Esophagus (tissue), 2 donors: ENCODE measurements around the gene NUF2. TPM values are rescaled to one million over a fixed set of nuclear protein-coding genes. Genes with fewer than 3 reads are reported as not detected.

Source experiments
- H3K27ac ChIP-seq, 2 donors: one replicate each; pipeline ENCODE4 v1.5.1; 2013; ENCODE audit warnings: low read depth in 2 of 2, mild to moderate bottlenecking in 2 of 2, inconsistent platforms in 1 of 2, low read length in 1 of 2, moderate library complexity in 1 of 2
- H3K27me3 ChIP-seq, 2 donors: one replicate each; pipeline ENCODE4 v1.6.1; 2013; ENCODE audit warnings: low read length in 2 of 2, control low read depth in 1 of 2, mild to moderate bottlenecking in 1 of 2; ENCODE audit not compliant: insufficient read depth in 2 of 2, control insufficient read depth in 1 of 2
- H3K36me3 ChIP-seq, 2 donors: one replicate each; pipeline ENCODE4 v1.6.1; 2013; ENCODE audit warnings: low read length in 1 of 2; ENCODE audit not compliant: control insufficient read depth in 2 of 2, insufficient read depth in 2 of 2
- H3K4me1 ChIP-seq, 2 donors: one replicate each; pipeline ENCODE4 v1.6.1; 2013; ENCODE audit warnings: low read length in 1 of 2; ENCODE audit not compliant: control insufficient read depth in 2 of 2, insufficient read depth in 2 of 2
- H3K4me3 ChIP-seq, 2 donors: one replicate each; pipeline ENCODE4 v1.5.1; 2013; ENCODE audit warnings: low read length in 2 of 2, mild to moderate bottlenecking in 2 of 2, low read depth in 1 of 2, moderate library complexity in 1 of 2
- H3K9me3 ChIP-seq, 2 donors: one replicate each; pipeline ENCODE4 v1.6.1; 2013; ENCODE audit warnings: mild to moderate bottlenecking in 2 of 2, low read depth in 1 of 2, low read length in 1 of 2, moderate library complexity in 1 of 2; ENCODE audit not compliant: control insufficient read depth in 2 of 2, insufficient read depth in 1 of 2
- WGBS, 2 donors: extraction: QIAGEN DNeasy Blood & Tissue Kit; methylation state at CpG; one replicate each; pipeline ENCODE4 v1.1.7; 2013; 5-methylcytosine and 5-hydroxymethylcytosine counted together
- polyA plus RNA-seq, 2 donors: library from polyadenylated mRNA; stranded (reverse); fragments of 200-250 nt; gene quantifications; one replicate each; pipeline ENCODE4 v1.2.3, GENCODE V29; 2013
- donor health status: healthy with polysubstance abuse.
- donor health status: Bipolar disorder and iron deficiency.

NUF2 gene
- polyA plus RNA-seq, 2 donors = 8.3 to 9.5 TPM

DNA sequence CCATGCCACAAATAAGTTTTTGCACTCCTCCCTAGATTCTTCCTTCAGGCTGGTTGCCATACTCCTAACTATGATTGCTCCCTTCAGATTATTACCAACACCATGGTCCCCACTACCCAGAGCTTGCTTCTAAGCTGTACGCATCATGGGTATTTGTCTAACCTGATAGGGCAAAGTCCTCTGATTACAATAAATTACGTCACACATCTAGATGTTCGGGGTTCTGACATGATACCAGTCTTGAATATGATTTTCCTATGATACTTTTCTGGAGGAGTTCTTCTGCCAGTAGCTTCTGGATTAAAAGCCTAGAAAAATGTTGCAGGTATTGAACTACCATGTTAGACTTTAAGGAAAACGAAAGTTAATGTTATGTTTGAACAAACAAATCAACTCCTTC is 67.2 kb downstream of the NUF2 start:
- Histone ChIP-seq H3K36me3 (no peaks in the 10 kb centered on the region), H3K4me1 (no peaks in the 10 kb centered on the region), H3K4me3 (no peak overlapping the region), H3K27ac (no peak overlapping the region), H3K9me3 (no peaks in the 10 kb centered on the region), H3K27me3 (no peaks in the 10 kb centered on the region)
- WGBS, 2 donors = 69 to 84% methylated on average over 4 of the region's 4 CpGs

DNA sequence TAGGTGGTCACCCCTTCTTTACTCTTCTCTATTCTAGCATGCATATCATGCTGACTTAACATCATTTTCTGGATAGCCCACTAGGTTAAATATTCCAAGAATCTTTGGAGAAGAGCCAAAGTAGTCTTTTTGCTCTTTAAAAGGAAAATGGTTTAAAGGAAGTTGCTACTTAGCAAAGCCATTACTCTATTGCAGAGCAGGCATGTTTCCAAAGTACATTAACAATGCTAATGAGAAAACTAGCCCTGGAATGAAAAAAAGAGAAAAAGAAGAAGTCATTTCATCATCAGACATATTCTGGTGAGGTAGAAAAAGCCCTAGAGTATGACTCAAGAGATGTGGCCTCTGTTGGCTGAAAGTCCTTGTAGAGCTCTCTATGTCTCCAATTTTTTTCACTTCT is 74.0 kb downstream of the NUF2 start:
- no peak overlapping the region for H3K27ac ChIP-seq
- no peaks in the 10 kb centered on the region for H3K27me3 ChIP-seq
- H3K4me3 ChIP-seq = no peak overlapping the region
- no peaks in the 10 kb centered on the region for H3K9me3 ChIP-seq
- H3K36me3 ChIP-seq = no peaks in the 10 kb centered on the region
- no peaks in the 10 kb centered on the region for H3K4me1 ChIP-seq

DNA sequence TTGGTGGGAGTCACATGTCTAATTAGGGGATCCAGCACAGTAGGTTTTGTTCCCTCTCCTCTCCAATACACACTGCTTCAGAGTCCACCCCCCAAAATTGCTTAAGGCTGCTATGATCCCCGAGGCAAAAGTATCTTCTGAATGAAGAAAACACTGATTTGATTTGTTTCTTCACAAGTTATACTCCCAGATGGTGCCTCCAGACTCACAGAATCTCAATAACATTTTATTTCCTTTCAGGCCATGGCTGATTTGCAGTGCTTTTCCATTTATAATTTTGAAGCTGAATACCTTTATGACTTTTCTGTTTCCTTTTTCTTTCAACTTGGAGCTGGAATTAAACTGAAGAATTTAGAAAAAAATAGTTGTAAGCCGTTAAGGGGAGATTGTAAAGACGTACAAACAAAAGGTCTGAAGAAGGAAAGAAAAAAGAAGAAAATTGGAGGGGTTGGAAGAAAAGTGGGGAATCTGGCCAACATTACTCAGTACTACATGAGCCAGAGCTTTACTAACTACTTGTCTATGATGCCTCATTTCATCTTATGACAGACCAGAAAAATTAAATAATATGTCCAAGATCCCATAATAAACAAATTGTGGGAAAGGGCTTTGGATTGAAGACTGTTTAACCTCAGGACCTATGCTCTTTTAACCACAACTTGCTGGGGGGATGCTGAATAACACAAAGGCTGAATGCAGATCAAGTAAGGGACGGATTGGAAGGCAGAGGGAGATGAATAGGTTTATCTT is 75.9 kb downstream of the NUF2 start:
- Histone ChIP-seq H3K27ac (no peak overlapping the region), H3K27me3 (no peaks in the 10 kb centered on the region), H3K36me3 (no peaks in the 10 kb centered on the region), H3K4me1 (no peaks in the 10 kb centered on the region), H3K9me3 (no peaks in the 10 kb centered on the region), H3K4me3 (no peak overlapping the region)
- WGBS, 2 donors = 34 to 49% methylated on average over 4 of the region's 4 CpGs

DNA sequence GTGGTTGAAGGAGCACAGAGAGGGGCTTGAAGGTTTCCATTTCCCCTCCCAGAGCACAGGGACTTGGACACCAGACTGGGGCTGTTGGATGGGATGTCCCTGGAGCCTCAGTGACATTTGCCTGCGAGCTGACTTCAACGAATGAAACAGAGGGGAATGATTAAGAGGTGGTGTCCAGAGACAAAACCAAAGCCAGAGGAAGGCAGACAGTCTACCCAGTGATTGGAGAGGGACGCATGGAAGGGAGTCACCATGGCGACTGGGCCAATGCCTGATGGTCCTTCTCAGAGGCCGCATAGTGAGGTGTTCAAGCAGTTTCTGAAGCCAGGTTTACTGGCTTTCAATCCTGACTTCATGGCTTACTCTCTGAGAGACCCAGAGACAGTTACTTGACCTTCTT is 77.2 kb downstream of the NUF2 start:
- Histone ChIP-seq H3K9me3 (no peaks in the 10 kb centered on the region), H3K27ac (no peak overlapping the region), H3K4me1 (no peaks in the 10 kb centered on the region), H3K36me3 (no peaks in the 10 kb centered on the region), H3K4me3 (no peak overlapping the region), H3K27me3 (no peaks in the 10 kb centered on the region)
- whole genome bisulfite sequencing, 2 donors = 90 to 92% methylated on average over 5 of the region's 5 CpGs

DNA sequence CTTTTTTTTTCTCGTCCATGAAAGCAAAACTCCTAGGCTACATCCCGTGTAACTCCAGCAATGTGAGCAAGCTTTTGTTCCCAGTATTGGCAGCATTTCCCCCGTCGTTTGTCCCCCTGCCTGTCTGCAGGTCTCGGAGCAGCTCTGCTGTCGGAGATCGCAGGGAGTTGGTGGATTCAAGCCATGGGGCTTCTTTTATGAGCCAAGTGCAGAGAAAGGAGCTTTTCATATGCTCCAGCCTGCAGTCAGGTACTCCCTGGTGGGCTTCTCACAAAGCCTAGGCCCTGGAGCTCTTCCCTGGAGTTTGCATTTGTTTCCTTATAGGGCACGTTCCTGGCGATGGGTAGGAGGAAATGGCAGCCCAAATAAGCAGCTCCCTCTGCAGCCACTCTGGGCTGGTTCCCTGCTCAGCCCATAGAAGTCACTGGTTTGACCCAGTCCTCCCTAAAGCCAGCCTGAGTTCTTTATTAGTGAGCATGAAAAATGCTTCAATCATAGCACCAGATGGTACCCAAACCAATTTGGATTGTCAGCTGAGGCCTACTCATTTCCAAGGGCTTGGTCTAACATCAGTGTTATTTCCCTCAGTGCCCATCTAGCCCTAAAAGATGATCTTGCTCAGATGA is 78.3 kb downstream of the NUF2 start:
- Histone ChIP-seq H3K36me3 (no peaks in the 10 kb centered on the region), H3K27me3 (no peaks in the 10 kb centered on the region), H3K4me3 (no peak overlapping the region), H3K27ac (no peak overlapping the region), H3K9me3 (no peaks in the 10 kb centered on the region), H3K4me1 (no peaks in the 10 kb centered on the region)
- WGBS, 2 donors = 69 to 72% methylated on average over 9 of the region's 9 CpGs

DNA sequence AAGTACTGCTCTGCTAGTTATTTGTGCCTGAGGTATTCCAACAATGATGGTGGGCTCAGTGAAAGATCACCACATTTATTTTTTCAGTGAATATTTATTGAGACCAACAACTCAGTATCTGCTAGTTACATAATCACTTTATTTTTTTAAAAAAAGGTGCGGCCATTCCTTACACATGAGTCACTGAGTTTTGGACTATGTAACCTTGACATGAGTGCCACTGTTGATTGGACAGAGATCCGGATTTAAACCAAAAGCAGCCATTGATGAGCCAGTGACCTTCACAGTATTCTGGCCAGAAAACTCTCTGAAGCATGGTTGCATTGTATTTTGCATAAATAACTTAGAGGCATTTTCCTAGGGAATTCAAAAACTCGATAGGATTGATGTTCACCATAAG is 79.5 kb downstream of the NUF2 start:
- H3K4me3 ChIP-seq = no peak overlapping the region
- H3K27ac ChIP-seq = no peak overlapping the region
- no peaks in the 10 kb centered on the region for H3K36me3 ChIP-seq
- WGBS, 2 donors = 66% methylated on average over 3 of the region's 3 CpGs
- H3K9me3 ChIP-seq = no peaks in the 10 kb centered on the region
- H3K4me1 ChIP-seq = no peaks in the 10 kb centered on the region
- H3K27me3 ChIP-seq = no peaks in the 10 kb centered on the region

Other genes with a start within 250 kb of the NUF2 start
- 10 to 100 TPM in 1 of 2 donors, 1 to 10 TPM in 1; 7.1 to 10.8 TPM for gene RGS5, start 119.0 kb upstream of the NUF2 start, polyA plus RNA-seq